K562 (cell line): ENCODE measurements around the gene LNPEP. TPM values are rescaled to one million over a fixed set of nuclear protein-coding genes. Genes with fewer than 3 reads are reported as not detected.

Experiments
- CEBPG ChIP-seq, 3 experiments: fragments of 200-800 bp in 1 of 3; sonication (Bioruptor generic) in 1 of 3; sonication (generic) in 1 of 3; formaldehyde crosslinking in 1 of 3; IDR thresholded peaks in 2 of 3; conservative IDR thresholded peaks in 1 of 3; 2 replicates each; pipeline versions ENCODE4 v1.6.1 to v1.8.0; 2016 to 2022; ENCODE audit warnings: missing compliant biosample characterization in 2 of 3, missing genetic modification characterization in 2 of 3, mild to moderate bottlenecking in 1 of 3, missing genetic modification reagents in 1 of 3
- FOSL1 ChIP-seq: fragments of 200-800 bp; sonication (Bioruptor generic); conservative IDR thresholded peaks from 2 replicates; pipeline ENCODE4 v1.6.1; 2016; ENCODE audit warnings: missing genetic modification characterization, missing compliant biosample characterization
- GATA2 ChIP-seq: sonication (generic); formaldehyde crosslinking; IDR thresholded peaks from 2 replicates; pipeline ENCODE4 v1.4.0; 2020; ENCODE audit warnings: mild to moderate bottlenecking, missing genetic modification reagents
- HBP1 ChIP-seq: fragments of 450-650 bp; formaldehyde crosslinking; IDR thresholded peaks from 2 replicates; pipeline ENCODE4 v1.4.0; 2022; ENCODE audit warnings: missing genetic modification characterization
- KLF16 ChIP-seq: IDR thresholded peaks from 2 replicates; pipeline ENCODE4 v1.6.1; 2016; ENCODE audit warnings: antibody characterized with exemption
- MCM5 ChIP-seq: fragments of 450-650 bp; IDR thresholded peaks from 2 replicates; pipeline ENCODE4 v1.6.1; 2016; ENCODE audit warnings: low read depth
- MEF2A ChIP-seq: IDR thresholded peaks from 2 replicates; pipeline ENCODE4 v1.6.1; 2011; ENCODE audit warnings: low read depth, mild to moderate bottlenecking, low read length, moderate library complexity; ENCODE audit not compliant: control insufficient read depth
- NFRKB ChIP-seq: fragments of 450-650 bp; IDR thresholded peaks from 2 replicates; pipeline ENCODE4 v1.6.1; 2016; ENCODE audit warnings: low read depth
- PRMT5 ChIP-seq: sonication (generic); formaldehyde crosslinking; IDR thresholded peaks from 2 replicates; pipeline ENCODE4 v1.5.0; 2020; ENCODE audit warnings: missing genetic modification reagents
- TCF7 ChIP-seq: sonication (generic); IDR thresholded peaks from 2 replicates; pipeline ENCODE4 v1.6.1; 2016; ENCODE audit warnings: antibody characterized with exemption, borderline replicate concordance
- ZNF146 ChIP-seq: IDR thresholded peaks from one replicate; pipeline ENCODE4 v1.6.1; 2018; ENCODE audit warnings: missing compliant biosample characterization; ENCODE audit not compliant: unreplicated experiment
- ZNF449 ChIP-seq: fragments of 250-450 bp; sonication (Bioruptor Pico); IDR thresholded peaks from 2 replicates; pipeline ENCODE4 v1.8.0; 2022; ENCODE audit warnings: moderate library complexity, mild to moderate bottlenecking, inconsistent platforms
- ZNF699 ChIP-seq: fragments of 250-450 bp; sonication (Bioruptor Pico); IDR thresholded peaks from 2 replicates; pipeline ENCODE4 v1.8.0; 2021; ENCODE audit warnings: mild to moderate bottlenecking, moderate library complexity; ENCODE audit not compliant: insufficient replicate concordance
- ZSCAN32 ChIP-seq: fragments of 450-650 bp; formaldehyde crosslinking; IDR thresholded peaks from 2 replicates; pipeline ENCODE4 v1.4.0; 2020; ENCODE audit warnings: mild to moderate bottlenecking, moderate library complexity
- polyA plus RNA-seq, 8 experiments: library from polyadenylated mRNA; depleted of rRNA in 4 of 8; stranded (reverse) in 5 of 8; unstranded in 3 of 8; fragments of >200 nt; fragmentation: Nextera tagmentation in 2 of 8; fragmentation: Illumina TruSeq in 1 of 8; extraction: Ambion mirVana in 2 of 8; extraction: Trizol in 1 of 8; gene quantifications; 2 replicates each; pipeline versions ENCODE4 v1.2.1 to v1.2.3, GENCODE V29; 2011 to 2014; ENCODE audit warnings: inconsistent platforms in 1 of 8, missing spikeins in 1 of 8
- total RNA-seq, 7 experiments: library from RNA; depleted of rRNA in 6 of 7; stranded (reverse); fragments of >200 nt in 6 of 7; fragmentation: Illumina TruSeq in 2 of 7; extraction: Trizol in 2 of 7; gene quantifications; 2 replicates each; pipeline versions ENCODE4 v1.2.1 to v1.2.3, GENCODE V29; 2011 to 2021; ENCODE audit warnings: low replicate concordance in 1 of 7
- TF ChIP-seq, protein P1 (sequence below): fragments of 250-450 bp; sonication (Bioruptor Pico); IDR thresholded peaks from 2 replicates; pipeline ENCODE4 v1.4.0; 2020; ENCODE audit warnings: mild to moderate bottlenecking, moderate library complexity
- TF ChIP-seq, protein P2 (sequence below): sonication (generic); formaldehyde crosslinking; IDR thresholded peaks from 2 replicates; pipeline ENCODE4 v1.8.0; 2022; ENCODE audit warnings: mild to moderate bottlenecking, missing genetic modification reagents
- TF ChIP-seq, protein P3 (sequence below): fragments of 200-800 bp; sonication (Bioruptor generic); IDR thresholded peaks from 2 replicates; pipeline ENCODE4 v1.6.1; 2017; ENCODE audit warnings: missing genetic modification characterization, missing compliant biosample characterization

LNPEP gene
- total and polyA plus RNA-seq, 9 of the 15 experiments (the other 6 are each of a cell fraction or from before 2014, with no cell fraction given), result 2.6 to 27.9 (median 11.2) TPM

DNA sequence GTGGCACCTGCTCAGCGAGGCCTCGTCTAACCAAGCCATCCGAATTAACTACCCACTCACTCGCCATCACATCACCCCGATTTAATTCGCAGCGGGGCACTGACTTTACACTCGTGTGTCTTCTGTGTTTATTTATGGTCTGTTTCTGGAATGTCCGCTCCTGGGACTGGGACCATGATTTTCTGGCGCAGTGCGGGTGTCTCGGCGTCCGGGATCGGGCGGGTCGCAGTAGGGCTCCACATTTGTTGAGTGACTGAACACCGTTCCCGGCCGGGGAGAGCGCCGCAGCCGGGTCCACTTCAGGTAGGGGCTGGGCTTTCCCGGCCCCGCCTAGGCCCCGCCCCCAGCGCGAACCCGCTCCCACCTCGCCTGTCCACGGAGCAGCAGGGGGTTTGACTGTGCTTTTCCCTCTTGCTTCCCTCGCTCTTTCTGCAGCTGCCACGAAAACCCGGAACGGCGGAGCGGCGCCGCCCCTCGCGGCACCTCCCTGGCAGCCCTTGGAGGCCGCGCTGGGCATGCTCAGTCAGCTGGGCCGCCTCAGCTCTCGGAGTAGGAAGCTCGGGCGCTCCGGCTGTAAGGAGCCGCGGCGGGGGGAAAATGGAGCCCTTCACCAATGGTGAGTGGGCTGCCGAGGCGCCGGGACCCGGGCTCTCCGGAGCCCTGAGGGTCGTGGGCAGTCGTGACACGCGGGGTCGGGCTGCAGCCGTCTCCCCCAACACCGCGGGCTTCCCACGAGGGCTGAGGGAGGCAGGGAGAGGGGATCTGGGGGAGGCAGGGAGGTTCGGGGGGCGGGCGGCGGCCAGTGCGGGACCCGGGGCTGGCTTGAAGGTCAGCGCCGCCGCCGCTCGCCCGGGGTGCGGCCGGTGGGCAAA is at the start of gene LNPEP (continued):
- TF ChIP-seq, protein P1, sequence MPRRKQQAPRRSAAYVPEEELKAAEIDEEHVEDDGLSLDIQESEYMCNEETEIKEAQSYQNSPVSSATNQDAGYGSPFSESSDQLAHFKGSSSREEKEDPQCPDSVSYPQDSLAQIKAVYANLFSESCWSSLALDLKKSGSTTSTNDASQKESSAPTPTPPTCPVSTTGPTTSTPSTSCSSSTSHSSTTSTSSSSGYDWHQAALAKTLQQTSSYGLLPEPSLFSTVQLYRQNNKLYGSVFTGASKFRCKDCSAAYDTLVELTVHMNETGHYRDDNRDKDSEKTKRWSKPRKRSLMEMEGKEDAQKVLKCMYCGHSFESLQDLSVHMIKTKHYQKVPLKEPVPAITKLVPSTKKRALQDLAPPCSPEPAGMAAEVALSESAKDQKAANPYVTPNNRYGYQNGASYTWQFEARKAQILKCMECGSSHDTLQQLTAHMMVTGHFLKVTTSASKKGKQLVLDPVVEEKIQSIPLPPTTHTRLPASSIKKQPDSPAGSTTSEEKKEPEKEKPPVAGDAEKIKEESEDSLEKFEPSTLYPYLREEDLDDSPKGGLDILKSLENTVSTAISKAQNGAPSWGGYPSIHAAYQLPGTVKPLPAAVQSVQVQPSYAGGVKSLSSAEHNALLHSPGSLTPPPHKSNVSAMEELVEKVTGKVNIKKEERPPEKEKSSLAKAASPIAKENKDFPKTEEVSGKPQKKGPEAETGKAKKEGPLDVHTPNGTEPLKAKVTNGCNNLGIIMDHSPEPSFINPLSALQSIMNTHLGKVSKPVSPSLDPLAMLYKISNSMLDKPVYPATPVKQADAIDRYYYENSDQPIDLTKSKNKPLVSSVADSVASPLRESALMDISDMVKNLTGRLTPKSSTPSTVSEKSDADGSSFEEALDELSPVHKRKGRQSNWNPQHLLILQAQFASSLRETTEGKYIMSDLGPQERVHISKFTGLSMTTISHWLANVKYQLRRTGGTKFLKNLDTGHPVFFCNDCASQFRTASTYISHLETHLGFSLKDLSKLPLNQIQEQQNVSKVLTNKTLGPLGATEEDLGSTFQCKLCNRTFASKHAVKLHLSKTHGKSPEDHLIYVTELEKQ (CRISPR knock-in tag), result no peak
- no peak for TF ChIP-seq KLF16
- TF ChIP-seq CEBPG (CRISPR knock-in tag; IDR thresholded peaks at IDR 0.05), result no peak
- TF ChIP-seq CEBPG (tag; conservative IDR thresholded peaks at IDR 0.05 in 1 of 2, IDR thresholded peaks at IDR 0.05 in 1 of 2), result no peak
- no peak for TF ChIP-seq ZNF146 (CRISPR knock-in tag)
- TF ChIP-seq, protein P2, sequence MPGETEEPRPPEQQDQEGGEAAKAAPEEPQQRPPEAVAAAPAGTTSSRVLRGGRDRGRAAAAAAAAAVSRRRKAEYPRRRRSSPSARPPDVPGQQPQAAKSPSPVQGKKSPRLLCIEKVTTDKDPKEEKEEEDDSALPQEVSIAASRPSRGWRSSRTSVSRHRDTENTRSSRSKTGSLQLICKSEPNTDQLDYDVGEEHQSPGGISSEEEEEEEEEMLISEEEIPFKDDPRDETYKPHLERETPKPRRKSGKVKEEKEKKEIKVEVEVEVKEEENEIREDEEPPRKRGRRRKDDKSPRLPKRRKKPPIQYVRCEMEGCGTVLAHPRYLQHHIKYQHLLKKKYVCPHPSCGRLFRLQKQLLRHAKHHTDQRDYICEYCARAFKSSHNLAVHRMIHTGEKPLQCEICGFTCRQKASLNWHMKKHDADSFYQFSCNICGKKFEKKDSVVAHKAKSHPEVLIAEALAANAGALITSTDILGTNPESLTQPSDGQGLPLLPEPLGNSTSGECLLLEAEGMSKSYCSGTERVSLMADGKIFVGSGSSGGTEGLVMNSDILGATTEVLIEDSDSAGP (CRISPR knock-in tag), result no peak
- TF ChIP-seq ZNF699 (CRISPR knock-in tag), result no peak
- TF ChIP-seq TCF7, result peak; percentile 39; the same call in 1 of the 2 replicates
- TF ChIP-seq ZNF449 (CRISPR knock-in tag), result no peak
- TF ChIP-seq PRMT5, result no peak
- peak; percentile 53 for TF ChIP-seq GATA2 (CRISPR knock-in tag)
- TF ChIP-seq, protein P3, sequence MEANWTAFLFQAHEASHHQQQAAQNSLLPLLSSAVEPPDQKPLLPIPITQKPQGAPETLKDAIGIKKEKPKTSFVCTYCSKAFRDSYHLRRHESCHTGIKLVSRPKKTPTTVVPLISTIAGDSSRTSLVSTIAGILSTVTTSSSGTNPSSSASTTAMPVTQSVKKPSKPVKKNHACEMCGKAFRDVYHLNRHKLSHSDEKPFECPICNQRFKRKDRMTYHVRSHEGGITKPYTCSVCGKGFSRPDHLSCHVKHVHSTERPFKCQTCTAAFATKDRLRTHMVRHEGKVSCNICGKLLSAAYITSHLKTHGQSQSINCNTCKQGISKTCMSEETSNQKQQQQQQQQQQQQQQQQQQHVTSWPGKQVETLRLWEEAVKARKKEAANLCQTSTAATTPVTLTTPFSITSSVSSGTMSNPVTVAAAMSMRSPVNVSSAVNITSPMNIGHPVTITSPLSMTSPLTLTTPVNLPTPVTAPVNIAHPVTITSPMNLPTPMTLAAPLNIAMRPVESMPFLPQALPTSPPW (CRISPR knock-in tag), result peak; percentile 61; the same call in 1 of the 2 replicates
- no peak for TF ChIP-seq MEF2A
- TF ChIP-seq MCM5, result no peak
- TF ChIP-seq NFRKB, result no peak
- no peak for TF ChIP-seq FOSL1 (tag)
- no peak for TF ChIP-seq HBP1 (CRISPR knock-in tag)
- no peak for TF ChIP-seq ZSCAN32 (CRISPR knock-in tag)
